Type B pancreatic cell (in vitro differentiated cells): Measurements from ENCODE around the gene CELSR2. TPM values are rescaled to one million over a fixed set of nuclear protein-coding genes. Genes with fewer than 3 reads are reported as not detected.

Source experiments
- DNase-seq: peaks from one replicate; pipeline ENCODE4 v3.0.0; 2021; ENCODE audit warnings: mixed read lengths; ENCODE audit not compliant: unreplicated experiment; ENCODE audit errors: extremely low spot score
- H3K27ac Mint-ChIP-seq: 2 replicates; pipeline ENCODE4 v1.8.0; 2021; ENCODE audit warnings: mild to moderate bottlenecking, mixed read lengths
- H3K27me3 Mint-ChIP-seq: 2 replicates; pipeline ENCODE4 v1.8.0; 2021; ENCODE audit warnings: mixed read lengths
- H3K36me3 Mint-ChIP-seq: 2 replicates; pipeline ENCODE4 v1.8.0; 2021; ENCODE audit warnings: mixed read lengths
- H3K4me1 Mint-ChIP-seq: one replicate; pipeline ENCODE4 v1.8.0; 2021; ENCODE audit warnings: mixed read lengths; ENCODE audit not compliant: unreplicated experiment
- H3K4me3 Mint-ChIP-seq: 2 replicates; pipeline ENCODE4 v1.8.0; 2021; ENCODE audit warnings: mild to moderate bottlenecking, mixed read lengths
- H3K9me3 Mint-ChIP-seq: 2 replicates; pipeline ENCODE4 v1.8.0; 2021; ENCODE audit warnings: mixed read lengths
- CTCF ChIP-seq: fragments of 200-600 bp; sonication (generic); conservative IDR thresholded peaks from 2 replicates; pipeline ENCODE4 v1.5.0; 2021; ENCODE audit warnings: antibody characterized with exemption, mild to moderate bottlenecking
- total RNA-seq: library from RNA; stranded (reverse); gene quantifications from 2 replicates; pipeline ENCODE4 v1.2.1, GENCODE V29; 2021; ENCODE audit warnings: low replicate concordance

CELSR2 gene
- total RNA-seq, 1 donor from 2014 or later = 35.5 TPM

DNA sequence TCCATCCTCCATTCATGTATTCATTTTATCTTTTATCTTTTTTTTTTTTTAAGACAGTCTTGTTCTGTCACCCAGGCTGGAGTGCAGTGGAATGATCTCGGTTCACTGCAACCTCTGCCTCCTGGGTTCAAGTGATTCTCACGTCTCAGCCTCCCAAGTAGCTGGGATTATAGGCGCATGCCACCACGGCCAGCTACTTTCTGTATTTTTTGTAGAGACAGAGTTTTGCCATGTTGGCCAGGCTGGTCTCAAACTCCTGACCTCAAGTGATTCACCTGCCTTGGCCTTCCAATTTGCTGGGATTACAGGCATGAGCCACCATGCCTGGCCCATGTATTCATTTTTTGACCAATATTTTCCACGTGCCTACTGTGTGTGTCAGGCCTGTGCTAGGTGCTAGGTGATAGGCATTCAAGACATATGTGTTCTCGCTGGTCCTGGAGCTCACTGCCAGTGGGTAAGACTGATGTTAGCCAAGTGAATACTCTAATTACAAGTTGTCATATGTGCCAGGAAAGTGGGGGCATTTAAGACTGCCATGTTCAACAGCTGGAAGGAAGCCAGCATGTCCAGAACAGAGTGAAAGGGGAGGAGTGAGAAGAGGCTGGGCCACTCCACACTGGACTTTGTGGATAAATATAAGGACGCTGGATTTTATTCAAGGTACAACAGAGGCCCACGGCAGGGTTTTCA lies 5.3 kb upstream of the CELSR2 start:
- H3K4me1 Mint-ChIP-seq = peaks cover 19% of the 10 kb centered on the region
- H3K36me3 Mint-ChIP-seq = no peaks in the 10 kb centered on the region
- no peaks in the 10 kb centered on the region for H3K9me3 Mint-ChIP-seq
- no peak for DNase-seq
- H3K27me3 Mint-ChIP-seq = peaks cover 3% of the 10 kb centered on the region
- TF ChIP-seq CTCF = no peak
- no peak overlapping the region for H3K4me3 Mint-ChIP-seq
- no peak overlapping the region for H3K27ac Mint-ChIP-seq

DNA sequence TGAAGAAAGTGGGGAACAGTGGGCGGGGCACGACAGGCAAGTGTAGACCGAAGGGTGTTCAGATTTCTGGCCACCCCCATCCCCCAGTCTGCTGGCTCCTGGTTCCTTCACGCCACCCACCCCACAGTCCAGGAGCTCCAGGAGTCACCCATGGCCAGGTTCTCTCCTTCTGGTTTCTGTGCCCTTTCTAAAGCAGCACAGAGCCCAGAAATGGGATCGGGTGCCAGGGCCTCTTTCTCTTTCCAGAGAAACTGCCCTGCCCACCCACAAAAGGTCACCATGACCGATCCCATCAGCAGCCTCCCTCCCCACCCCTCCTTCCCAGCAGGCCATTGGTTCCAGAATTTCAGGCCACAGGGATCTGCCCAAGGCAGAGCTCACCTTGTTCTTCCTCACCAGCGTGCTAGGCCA lies 3.2 kb upstream of the CELSR2 start:
- Mint-ChIP-seq H3K4me3 (no peak overlapping the region), H3K27me3 (peaks cover 3% of the 10 kb centered on the region), H3K9me3 (no peaks in the 10 kb centered on the region), H3K36me3 (no peaks in the 10 kb centered on the region), H3K4me1 (peaks cover 19% of the 10 kb centered on the region), H3K27ac (no peak overlapping the region)
- no peak for DNase-seq
- TF ChIP-seq CTCF = no peak

- Mint-ChIP-seq H3K36me3 (peaks cover 13% of the 10 kb centered on the region), H3K27ac (no peak overlapping the region), H3K9me3 (no peaks in the 10 kb centered on the region), H3K4me1 (peaks cover 12% of the 10 kb centered on the region), H3K4me3 (no peak overlapping the region), H3K27me3 (no peaks in the 10 kb centered on the region)
- no peak for TF ChIP-seq CTCF
- no peak for DNase-seq
These were observed 1.7 kb upstream of the CELSR2 start for GRCh38 chr1:109247401-109248365.

DNA sequence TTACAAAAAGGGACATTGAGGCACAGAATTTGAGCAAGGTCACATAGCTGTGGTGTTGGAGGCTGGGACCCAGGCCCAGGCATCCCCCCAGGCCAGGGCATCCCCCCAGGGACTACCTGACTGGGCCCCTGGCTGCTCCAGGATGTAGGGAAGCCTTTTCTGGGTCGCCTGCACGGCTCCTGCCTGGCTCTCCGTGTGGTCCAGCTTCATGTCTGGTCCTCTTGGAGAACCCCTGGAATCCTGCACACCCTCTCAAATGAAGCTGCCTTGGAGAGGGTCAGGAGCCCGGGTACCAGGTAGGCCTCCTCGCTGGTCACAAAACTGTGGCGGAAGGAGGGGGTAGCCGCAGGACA lies 919 bp upstream of the CELSR2 start:
- Mint-ChIP-seq H3K4me1 (peaks cover 8% of the 10 kb centered on the region), H3K4me3 (no peak overlapping the region), H3K27me3 (no peaks in the 10 kb centered on the region), H3K9me3 (no peaks in the 10 kb centered on the region), H3K27ac (no peak overlapping the region), H3K36me3 (peaks cover 13% of the 10 kb centered on the region)
- no peak for TF ChIP-seq CTCF
- DNase-seq = no peak

- Mint-ChIP-seq H3K4me1 (peaks cover 7% of the 10 kb centered on the region), H3K9me3 (no peaks in the 10 kb centered on the region), H3K27me3 (no peaks in the 10 kb centered on the region), H3K36me3 (peaks cover 13% of the 10 kb centered on the region), H3K4me3 (peak overlapping the region; percentile 72), H3K27ac (no peak overlapping the region)
- TF ChIP-seq CTCF = no peak
- no peak for DNase-seq
These were observed 489 bp downstream of the CELSR2 start for GRCh38 chr1:109249654-109250401.
